Measurements from ENCODE around the gene CNOT11.

- TF ChIP-seq CTCF (IDR thresholded peaks at IDR 0.05) (no peak), POLR2A (IDR thresholded peaks at IDR 0.05) (no peak)
Measured at GRCh38 chr2:101273056-101273455, 20.4 kb downstream of the CNOT11 start.

Data from ovary (tissue), 3 donors.